ENCODE measurements around the gene PKD2.
"Not testable (repeated sequence)": the region's sequence is repeated elsewhere in the genome, so short reads cannot be mapped to it uniquely, and the experiment has no call there.

PKD2 gene

GRCh38 chr4:88078579-88078978, 71.1 kb downstream of the PKD2 start:
- FAIRE-seq: no peak

- no peak for FAIRE-seq
Measured at GRCh38 chr4:88080626-88081025, 73.2 kb downstream of the PKD2 start.

- no peak for FAIRE-seq
Measured at GRCh38 chr4:88087004-88087403, 79.6 kb downstream of the PKD2 start.

GRCh38 chr4:88090898-88091297, 83.5 kb downstream of the PKD2 start:
- no peak for FAIRE-seq

GRCh38 chr4:88091378-88091777, 83.9 kb downstream of the PKD2 start:
- FAIRE-seq: no peak

GRCh38 chr4:88093874-88094273, 86.4 kb downstream of the PKD2 start:
- no peak for FAIRE-seq

GRCh38 chr4:88097301-88097700, 89.9 kb downstream of the PKD2 start:
- FAIRE-seq: no peak

- no peak for FAIRE-seq
Measured at GRCh38 chr4:88097781-88098180, 90.3 kb downstream of the PKD2 start.

- FAIRE-seq: no peak
Measured at GRCh38 chr4:88098993-88099752, 91.7 kb downstream of the PKD2 start.

- no peak for FAIRE-seq
Measured at GRCh38 chr4:88101165-88101564, 93.7 kb downstream of the PKD2 start.

- no peak for FAIRE-seq
Measured at GRCh38 chr4:88102026-88102425, 94.6 kb downstream of the PKD2 start.

GRCh38 chr4:88104902-88105610, 97.6 kb downstream of the PKD2 start:
- FAIRE-seq: no peak

GRCh38 chr4:88106205-88106604, 98.8 kb downstream of the PKD2 start:
- no peak for FAIRE-seq

- no peak for FAIRE-seq
Measured at GRCh38 chr4:88107406-88108107, 100.1 kb downstream of the PKD2 start.

GRCh38 chr4:88108108-88108465, 100.7 kb downstream of the PKD2 start:
- FAIRE-seq: not testable (repeated sequence)

- FAIRE-seq: no peak
Measured at GRCh38 chr4:88108747-88109122, 101.3 kb downstream of the PKD2 start.

- no peak for FAIRE-seq
Measured at GRCh38 chr4:88109123-88109881, 101.9 kb downstream of the PKD2 start.

GRCh38 chr4:88110826-88111225, 103.4 kb downstream of the PKD2 start:
- no peak for FAIRE-seq

- FAIRE-seq: no peak
Measured at GRCh38 chr4:88112856-88113255, 105.4 kb downstream of the PKD2 start.

- FAIRE-seq: no peak
Measured at GRCh38 chr4:88115587-88115986, 108.2 kb downstream of the PKD2 start.

- FAIRE-seq: no peak
Measured at GRCh38 chr4:88119943-88120342, 112.5 kb downstream of the PKD2 start.

- not testable (repeated sequence) for FAIRE-seq
Measured at GRCh38 chr4:88122260-88122659, 114.8 kb downstream of the PKD2 start.
